SK-N-MC (cell line): ENCODE results near the gene EDDM13.

Source experiments
- DNase-seq: peaks from one replicate; pipeline ENCODE4 v3.0.0-alpha.2; 2011; ENCODE audit warnings: low read depth, low spot score
- H3K27ac ChIP-seq: fragments of 200-600 bp; sonication (generic); 2 replicates; pipeline ENCODE4 v1.5.1; 2016; ENCODE audit warnings: mixed run types
- H3K36me3 ChIP-seq: fragments of 200-600 bp; sonication (generic); 2 replicates; pipeline ENCODE4 v1.6.1; 2017; ENCODE audit warnings: antibody characterized with exemption, low read length, mixed read lengths; ENCODE audit not compliant: insufficient read depth
- H3K4me3 ChIP-seq: fragments of 200-600 bp; sonication (generic); 2 replicates; pipeline ENCODE4 v1.5.1; 2016
- H3K9ac ChIP-seq: fragments of 200-600 bp; sonication (generic); 2 replicates; pipeline ENCODE4 v1.8.0; 2017; ENCODE audit warnings: mixed run types, mixed read lengths; ENCODE audit not compliant: insufficient read length
- H3K9me3 ChIP-seq: fragments of 200-600 bp; sonication (generic); 2 replicates; pipeline ENCODE4 v1.6.1; 2017; ENCODE audit warnings: low read depth, mild to moderate bottlenecking, antibody characterized with exemption, low read length, moderate library complexity, mixed read lengths
- EZH2 ChIP-seq: fragments of 200-600 bp; sonication (generic); IDR thresholded peaks from one replicate; pipeline ENCODE4 v1.6.1; 2017; ENCODE audit warnings: antibody characterized with exemption
- FOXP2 ChIP-seq: optimal IDR thresholded peaks from 2 replicates; pipeline ENCODE3; 2011; ENCODE audit warnings: mild to moderate bottlenecking, moderate library complexity; ENCODE audit not compliant: insufficient read depth; ENCODE audit errors: extremely low read length, control extremely low read depth
- POLR2AphosphoS5 ChIP-seq: IDR thresholded peaks from 2 replicates; pipeline ENCODE4 v1.6.1; 2012; ENCODE audit warnings: mild to moderate bottlenecking, low read depth, low read length, borderline replicate concordance

The EDDM13 gene

DNA sequence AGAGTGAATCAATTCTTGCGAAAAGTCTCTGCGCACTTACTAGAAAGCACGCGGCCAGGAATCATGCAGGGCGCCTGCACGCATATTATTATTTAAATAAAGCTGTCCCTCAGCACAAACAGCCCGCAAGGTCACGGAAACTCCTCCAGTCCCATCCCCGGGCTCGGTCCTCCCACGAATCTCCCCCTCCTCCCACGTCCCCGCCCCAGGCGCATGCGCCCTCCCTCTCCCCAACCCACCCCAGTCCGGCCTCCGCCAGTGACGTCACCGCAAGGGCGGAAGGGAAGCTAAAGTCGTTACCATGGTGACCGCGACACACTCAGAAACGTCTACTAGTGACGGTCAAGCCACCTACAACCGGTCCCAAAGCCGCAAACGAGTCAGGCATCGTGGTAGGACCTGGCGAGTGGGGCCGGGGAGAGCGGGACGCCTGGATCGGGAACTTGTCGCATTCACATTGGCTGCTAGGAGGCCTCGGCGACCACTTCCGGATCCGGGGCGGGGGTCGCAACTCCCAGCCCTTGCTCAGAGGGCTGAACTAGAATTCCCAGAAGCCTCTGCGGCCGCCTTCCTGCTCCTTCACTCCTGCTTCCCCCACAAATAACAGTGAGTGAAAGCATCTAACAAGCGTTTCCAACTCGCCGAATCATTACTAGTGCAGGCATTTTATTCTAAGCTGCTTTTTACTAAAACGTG is 42.0 kb downstream of the EDDM13 start, which contains the start of gene ZSCAN5A:
Gene ZSCAN5A, minus strand, starts transcription at position 459 of the 696 bp plus-strand sequence. CDS start 89,793 bp downstream, outside the sequence.
- Histone ChIP-seq H3K27ac (peak within 1 kb of the TSS; percentile 97), H3K36me3 (peaks cover 5% of the 10 kb centered on the region; the same call in 1 of the 2 replicates), H3K4me3 (peak within 1 kb of the TSS; percentile 99), H3K9me3 (no peaks in the 10 kb centered on the region), H3K9ac (peak within 1 kb of the TSS; percentile 99)
- DNase-seq: peak; percentile 70
- TF ChIP-seq POLR2AphosphoS5: peak; percentile 75
- TF ChIP-seq FOXP2: no peak

DNA sequence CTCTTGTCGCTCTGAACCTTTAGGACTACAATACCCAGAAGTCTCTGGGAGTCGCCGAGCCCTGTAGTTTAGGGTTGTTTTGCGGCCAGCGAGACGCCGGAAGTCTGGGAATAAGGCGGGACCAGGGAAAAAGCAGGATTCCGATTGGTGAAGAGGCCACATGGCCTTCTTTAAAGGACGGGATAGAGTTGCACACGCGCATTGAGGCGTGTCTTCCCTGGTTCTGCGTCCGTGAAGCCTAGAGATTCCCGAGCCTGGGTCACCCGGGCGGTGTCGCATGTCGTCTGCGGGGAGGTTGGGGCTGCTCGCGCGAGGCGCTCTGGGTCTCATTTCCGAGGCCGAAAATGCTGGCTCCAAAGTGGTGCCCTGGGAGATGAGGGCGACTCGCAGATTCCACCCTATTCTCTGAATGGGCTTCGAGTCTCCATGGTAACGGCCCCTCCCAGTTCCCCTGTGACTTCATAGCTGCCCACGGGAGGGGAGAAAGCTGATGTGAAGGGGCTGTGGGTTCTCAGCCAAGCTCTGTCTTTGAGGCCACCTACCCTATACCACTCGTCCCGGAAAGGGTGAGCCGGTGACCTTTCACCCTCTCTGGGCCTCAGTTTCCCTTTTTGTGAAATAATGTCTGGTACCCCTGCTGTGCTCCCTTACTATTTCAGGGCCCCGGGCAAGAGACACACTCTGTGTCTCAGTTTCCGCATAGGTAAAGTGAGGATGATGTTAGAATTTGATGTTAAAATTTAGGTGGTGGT is 42.7 kb downstream of the EDDM13 start:
- DNase-seq: peak; percentile 96
- no peaks in the 10 kb centered on the region for H3K9me3 ChIP-seq
- H3K4me3 ChIP-seq: peak overlapping the region; percentile 99
- peak overlapping the region; percentile 97 for H3K27ac ChIP-seq
- TF ChIP-seq POLR2AphosphoS5 (peak; percentile 74; the same call in 1 of the 2 replicates), FOXP2 (no peak)
- 0 out of 2 replicates have a peak, but pooled peaks cover 5% of the 10 kb centered on the region for H3K36me3 ChIP-seq
- H3K9ac ChIP-seq: peak overlapping the region; percentile 99

GRCh38 chr19:56316728-56317127 is 44.2 kb downstream of the EDDM13 start:
- Histone ChIP-seq H3K4me3 (no peak overlapping the region), H3K9ac (no peak overlapping the region), H3K27ac (no peak overlapping the region), H3K9me3 (no peaks in the 10 kb centered on the region), H3K36me3 (0 out of 2 replicates have a peak, but pooled peaks cover 3% of the 10 kb centered on the region)
- TF ChIP-seq EZH2 (no peak), FOXP2 (no peak), POLR2AphosphoS5 (no peak)
- DNase-seq: no peak

- Histone ChIP-seq H3K36me3 (0 out of 2 replicates have a peak, but pooled peaks cover 1% of the 10 kb centered on the region), H3K9me3 (no peaks in the 10 kb centered on the region), H3K4me3 (no peak overlapping the region), H3K9ac (no peak overlapping the region), H3K27ac (no peak overlapping the region)
- TF ChIP-seq POLR2AphosphoS5 (no peak), EZH2 (no peak), FOXP2 (no peak)
- DNase-seq: no peak
These were observed 45.2 kb downstream of the EDDM13 start for GRCh38 chr19:56317749-56318148.

DNA sequence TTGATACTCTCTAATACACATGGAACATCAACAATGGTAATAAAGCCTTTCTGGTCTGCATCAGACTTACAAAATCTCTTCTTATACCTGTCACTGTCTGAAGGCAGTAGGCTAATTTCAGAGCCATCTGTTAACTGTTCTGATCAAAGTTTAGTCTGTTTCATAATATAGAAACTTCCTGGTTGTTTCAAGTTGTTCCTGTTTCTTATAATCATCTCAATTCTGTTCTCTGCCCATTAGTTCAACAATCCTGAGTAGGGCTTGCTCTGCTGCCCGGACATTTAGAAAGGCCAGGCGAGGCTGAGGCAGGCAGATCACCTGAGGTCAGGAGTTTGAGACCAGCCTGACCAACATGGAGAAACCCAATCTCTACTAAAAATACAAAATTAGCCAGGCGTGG is 47.4 kb downstream of the EDDM13 start:
- no peak overlapping the region for H3K27ac ChIP-seq
- H3K4me3 ChIP-seq: no peak overlapping the region
- H3K9me3 ChIP-seq: no peaks in the 10 kb centered on the region
- DNase-seq: no peak
- no peaks in the 10 kb centered on the region for H3K36me3 ChIP-seq
- H3K9ac ChIP-seq: no peak overlapping the region
- TF ChIP-seq EZH2: no peak
- TF ChIP-seq POLR2AphosphoS5: no peak
- TF ChIP-seq FOXP2: no peak

- H3K9ac ChIP-seq: no peak overlapping the region
- TF ChIP-seq FOXP2: no peak
- no peak for TF ChIP-seq POLR2AphosphoS5
- no peak for TF ChIP-seq EZH2
- DNase-seq: no peak
These were observed 48.9 kb downstream of the EDDM13 start for GRCh38 chr19:56321254-56321988.

GRCh38 chr19:56321989-56322440 is 49.5 kb downstream of the EDDM13 start:
- no peak for DNase-seq
- no peak overlapping the region for H3K9ac ChIP-seq

More at GRCh38 chr19:56321254-56321988, 48.9 kb downstream of the EDDM13 start:
- H3K9me3 ChIP-seq: no peaks in the 10 kb centered on the region
- H3K36me3 ChIP-seq: no peaks in the 10 kb centered on the region
- H3K27ac ChIP-seq: no peak overlapping the region
- no peak overlapping the region for H3K4me3 ChIP-seq

DNA sequence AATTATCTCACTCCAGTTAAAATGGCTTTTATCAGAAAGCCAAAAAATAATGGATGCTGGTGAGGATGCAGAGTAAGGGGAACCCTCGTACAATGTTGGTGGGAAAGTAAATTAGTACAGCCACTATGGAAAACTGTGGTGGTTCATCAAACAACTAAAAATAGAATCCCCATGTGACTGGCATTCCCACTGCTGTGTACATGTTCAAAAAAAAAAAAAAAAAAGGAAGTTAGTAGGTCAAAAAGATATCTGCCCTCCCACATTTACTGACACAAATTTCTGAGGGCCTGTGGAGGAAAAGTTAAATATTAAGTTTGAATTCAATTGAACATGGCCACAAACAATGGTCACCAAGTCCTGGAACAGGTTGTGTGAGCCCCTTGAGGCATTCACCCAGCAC is 51.9 kb downstream of the EDDM13 start:
- no peak overlapping the region for H3K4me3 ChIP-seq
- H3K36me3 ChIP-seq: no peaks in the 10 kb centered on the region
- no peak overlapping the region for H3K9ac ChIP-seq
- no peak for DNase-seq
- no peak overlapping the region for H3K27ac ChIP-seq
- no peak for TF ChIP-seq FOXP2
- TF ChIP-seq POLR2AphosphoS5: no peak
- TF ChIP-seq EZH2: no peak
- no peaks in the 10 kb centered on the region for H3K9me3 ChIP-seq

More at GRCh38 chr19:56321989-56322440, 49.5 kb downstream of the EDDM13 start:
- Histone ChIP-seq H3K4me3 (no peak overlapping the region), H3K36me3 (no peaks in the 10 kb centered on the region), H3K9me3 (no peaks in the 10 kb centered on the region), H3K27ac (no peak overlapping the region)
- TF ChIP-seq POLR2AphosphoS5 (no peak), EZH2 (no peak), FOXP2 (no peak)

DNA sequence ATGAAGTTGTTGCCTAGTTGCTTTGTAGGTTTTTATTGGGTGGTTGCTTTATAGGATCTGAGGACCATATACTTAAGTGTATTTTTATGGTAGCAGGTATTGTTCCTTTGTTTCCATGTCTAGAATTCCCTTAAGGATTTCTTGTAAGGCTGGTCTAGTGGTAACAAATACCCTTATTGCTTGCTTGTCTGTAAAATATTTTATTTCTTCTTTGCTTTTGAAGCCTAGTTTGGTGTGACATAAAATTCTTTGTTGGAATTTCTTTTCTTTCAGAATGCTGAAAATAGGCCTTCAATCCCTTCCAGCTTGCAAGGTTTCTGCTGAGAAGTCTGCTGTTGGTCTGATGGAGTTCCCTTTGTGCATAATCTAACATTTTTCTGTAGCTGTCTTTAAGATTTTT is 60.1 kb downstream of the EDDM13 start:
- no peaks in the 10 kb centered on the region for H3K9me3 ChIP-seq
- H3K27ac ChIP-seq: no peak overlapping the region
- no peak overlapping the region for H3K9ac ChIP-seq
- DNase-seq: no peak
- no peak overlapping the region for H3K4me3 ChIP-seq
- H3K36me3 ChIP-seq: no peaks in the 10 kb centered on the region
- no peak for TF ChIP-seq FOXP2
- no peak for TF ChIP-seq POLR2AphosphoS5
- TF ChIP-seq EZH2: no peak
